ENCODE measurements around the gene SLC29A1.

SLC29A1 gene

DNA sequence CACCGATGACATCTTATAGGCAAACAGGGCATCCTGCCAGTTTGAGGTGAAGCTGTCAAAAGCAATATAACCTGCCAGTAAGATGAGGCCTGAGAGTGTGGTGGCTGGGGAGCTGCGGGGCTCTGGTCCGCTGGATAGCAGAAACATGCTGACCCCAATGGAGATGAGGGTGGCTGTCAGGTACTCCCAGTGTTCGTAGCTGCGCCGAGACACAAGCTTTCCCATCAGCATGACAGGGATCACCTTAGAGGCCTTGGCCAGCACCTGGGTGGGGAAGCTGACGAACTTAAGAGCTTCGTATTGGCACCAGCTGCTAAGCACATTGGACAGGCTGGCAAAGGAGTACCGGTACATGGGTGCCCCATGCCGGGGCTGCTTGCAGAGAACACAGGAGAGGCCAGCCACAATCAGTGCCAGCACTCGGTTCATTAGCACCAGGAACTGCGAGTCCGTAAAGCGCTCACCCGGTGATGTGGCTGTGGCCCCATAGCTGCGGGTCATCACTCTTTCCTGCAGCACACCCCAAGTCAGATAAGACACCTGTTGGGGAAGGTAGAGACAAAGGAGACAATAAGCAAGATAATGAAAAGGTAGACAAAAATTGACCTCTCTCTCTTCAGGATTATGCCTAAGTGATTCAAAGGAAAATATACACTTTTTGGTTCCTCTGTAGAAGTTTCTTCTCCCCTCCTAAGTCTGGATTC, 31.9 kb downstream of the SLC29A1 start:
- no peak for DNase-seq (ENCODE audit: low read depth)

DNA sequence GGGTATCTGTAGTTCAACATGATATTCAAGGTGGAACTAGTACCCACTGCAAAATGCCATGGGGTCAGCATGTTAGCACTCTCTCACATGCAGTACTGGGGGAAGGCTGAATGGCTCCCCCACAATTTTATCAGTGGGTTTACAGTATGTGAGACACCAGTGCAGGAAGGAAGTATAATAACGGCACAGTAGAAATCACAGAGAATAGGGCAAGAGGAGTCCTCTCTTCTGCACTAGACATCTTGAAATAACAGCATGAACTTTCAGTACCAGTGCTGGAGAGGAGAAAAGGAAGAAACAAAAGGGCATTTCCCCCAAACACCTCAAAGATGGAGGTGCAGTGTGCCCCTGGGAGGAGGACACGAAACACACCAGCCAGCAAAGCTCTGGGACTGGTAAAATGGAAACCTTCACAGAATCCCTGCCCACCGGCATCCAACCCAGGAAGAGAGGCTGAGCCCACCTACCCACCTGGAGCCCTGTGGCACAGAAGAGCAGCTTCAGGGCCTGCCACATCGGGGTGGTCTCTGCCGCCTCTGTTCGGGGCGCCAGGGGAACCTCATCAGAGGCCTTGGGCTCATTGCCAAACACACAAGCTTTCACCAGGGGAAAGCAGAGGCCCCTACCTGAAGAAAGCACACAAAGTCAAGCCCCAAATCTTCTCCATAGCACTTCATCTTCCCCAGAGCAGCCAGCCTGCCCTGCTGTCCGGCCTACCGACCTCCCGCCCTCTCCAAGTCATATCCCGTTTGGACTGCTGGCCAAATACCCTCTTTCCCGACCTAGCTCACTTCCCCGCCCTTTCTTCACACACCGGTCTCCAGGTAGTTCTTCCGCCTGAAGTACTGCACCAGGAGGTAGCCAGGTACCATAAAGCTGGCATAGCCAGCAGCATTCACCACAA, 32.7 kb downstream of the SLC29A1 start:
- DNase-seq (ENCODE audit: low read depth): no peak

DNA sequence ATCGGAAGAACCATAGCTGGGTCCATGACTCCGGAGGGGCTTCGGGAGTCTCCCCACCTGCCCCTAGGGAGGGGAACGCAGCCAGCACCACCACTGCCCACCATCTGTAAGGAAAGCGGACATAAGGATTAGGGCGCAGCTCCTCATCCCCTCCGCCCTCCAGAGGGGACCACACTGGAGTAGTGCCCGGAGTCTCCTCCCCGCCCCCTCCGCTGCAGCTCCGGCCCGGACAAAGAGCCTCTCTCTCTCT, 33.3 kb downstream of the SLC29A1 start:
- no peak for DNase-seq (ENCODE audit: low read depth)

DNA sequence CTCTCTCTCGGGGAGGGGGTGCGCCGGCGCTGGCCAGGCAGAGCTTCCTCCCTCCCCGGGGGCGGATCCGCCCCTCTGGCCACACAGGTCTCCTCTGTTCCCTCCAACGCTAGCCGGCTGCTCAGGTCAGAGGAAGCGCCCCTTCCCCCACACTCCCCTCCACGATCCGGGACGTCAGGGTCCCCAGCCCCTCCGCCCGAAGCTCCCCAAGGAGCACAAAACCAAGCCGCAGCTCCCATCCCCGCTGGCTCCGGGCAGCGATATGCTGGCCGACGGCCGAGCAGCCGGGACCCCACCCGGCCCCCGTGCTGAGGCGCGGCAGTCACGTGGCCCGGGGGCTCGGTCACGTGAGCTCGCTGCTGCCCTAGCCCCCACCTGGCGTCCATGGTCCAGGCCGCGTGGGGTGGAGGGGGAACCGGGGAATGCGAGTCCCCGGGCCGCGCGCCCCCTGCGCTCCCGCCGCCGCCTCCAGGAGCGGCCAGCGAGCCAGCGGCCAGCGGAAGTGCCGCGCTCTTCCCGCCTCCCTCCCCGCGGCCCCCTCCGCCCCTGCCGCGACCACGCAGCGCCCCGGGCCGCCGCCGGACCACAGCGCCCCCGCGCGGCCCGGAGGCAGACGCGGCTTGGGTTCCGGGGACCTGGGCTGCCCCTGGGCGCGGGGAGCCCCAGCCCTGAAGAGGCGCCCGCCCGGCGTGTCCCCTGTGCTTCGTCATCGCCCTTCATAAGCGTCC, 33.8 kb downstream of the SLC29A1 start, which contains the start of gene SLC35B2:
TSS of gene SLC35B2 (minus strand) at position 504 of the 728 bp plus-strand sequence. CDS start at position 386, 118 bp downstream.
- peak; percentile 42 for DNase-seq (ENCODE audit: low read depth)

DNA sequence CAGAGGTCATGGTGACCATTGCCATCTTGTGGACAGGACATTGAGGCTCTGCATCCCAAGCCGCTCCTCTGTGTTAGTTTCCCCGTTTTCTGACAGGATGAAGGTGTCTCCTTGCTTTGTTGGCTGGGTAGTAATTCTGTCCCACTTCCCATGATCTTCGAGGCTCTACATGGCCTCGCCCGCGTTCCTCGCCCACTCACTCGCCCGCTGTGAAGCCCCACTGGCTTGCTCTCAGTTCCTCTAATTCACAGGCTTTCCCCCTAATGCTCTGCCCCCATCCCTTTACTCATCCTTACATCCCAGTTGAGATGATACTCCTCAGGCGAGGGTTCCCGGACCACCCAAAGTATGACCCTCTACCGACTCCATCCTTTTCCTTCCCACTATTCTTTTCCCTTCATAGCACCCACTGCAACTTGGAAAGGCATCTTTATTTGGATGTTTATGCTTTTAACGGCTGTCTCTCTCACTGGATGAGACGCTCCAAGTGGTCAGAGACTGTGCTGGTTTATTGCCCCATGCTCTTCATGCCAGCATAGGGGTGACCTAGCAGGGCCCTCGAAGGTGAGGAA, 34.4 kb downstream of the SLC29A1 start:
- DNase-seq (ENCODE audit: low read depth): no peak

DNA sequence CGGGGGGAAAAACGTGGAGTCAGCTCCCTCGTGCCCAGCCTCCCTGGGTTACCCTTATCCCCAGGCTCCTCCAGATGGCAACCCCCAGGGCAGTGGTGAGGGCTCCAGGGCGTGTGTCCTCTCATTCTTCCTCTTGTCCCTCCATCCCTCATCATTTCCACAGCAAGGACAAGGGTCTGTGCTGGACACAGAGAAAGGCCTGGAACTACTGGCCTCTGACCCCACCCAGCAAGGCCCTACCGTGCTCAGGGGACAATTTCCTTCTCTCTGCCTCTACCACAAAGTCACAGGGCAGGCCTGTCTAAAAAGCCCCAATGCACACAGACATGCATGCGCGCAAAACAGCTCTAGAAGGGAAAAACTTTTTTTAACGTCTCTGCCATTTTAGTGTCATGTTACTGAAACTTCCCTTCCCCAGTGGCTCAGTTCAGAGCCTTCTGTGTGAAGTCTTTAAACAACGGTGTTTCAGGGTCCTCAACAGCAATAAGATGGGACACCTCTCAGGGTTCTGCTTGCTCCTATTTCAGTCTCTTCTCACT, 35.0 kb downstream of the SLC29A1 start:
- no peak for DNase-seq (ENCODE audit: low read depth)

DNA sequence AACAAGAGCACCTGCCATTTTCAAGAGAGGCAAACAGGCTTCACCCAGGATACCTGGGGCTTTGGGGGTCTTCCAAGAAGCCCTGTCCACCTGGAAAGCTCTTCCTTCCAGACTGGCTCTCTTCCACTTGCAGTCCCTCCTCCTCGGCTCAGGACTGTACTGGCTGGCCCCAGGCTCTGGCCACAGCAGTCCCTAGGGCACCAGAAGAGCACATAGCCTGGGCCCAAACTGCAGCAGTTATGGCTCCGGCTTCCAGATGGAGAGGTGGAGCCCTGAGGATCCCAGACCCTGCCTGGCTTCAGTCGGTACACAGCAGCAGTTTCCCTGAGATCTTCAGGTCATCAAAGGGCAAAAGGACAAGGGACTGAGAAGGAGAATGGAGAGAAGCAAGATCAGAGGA, 35.5 kb downstream of the SLC29A1 start:
- no peak for DNase-seq (ENCODE audit: low read depth)

DNA sequence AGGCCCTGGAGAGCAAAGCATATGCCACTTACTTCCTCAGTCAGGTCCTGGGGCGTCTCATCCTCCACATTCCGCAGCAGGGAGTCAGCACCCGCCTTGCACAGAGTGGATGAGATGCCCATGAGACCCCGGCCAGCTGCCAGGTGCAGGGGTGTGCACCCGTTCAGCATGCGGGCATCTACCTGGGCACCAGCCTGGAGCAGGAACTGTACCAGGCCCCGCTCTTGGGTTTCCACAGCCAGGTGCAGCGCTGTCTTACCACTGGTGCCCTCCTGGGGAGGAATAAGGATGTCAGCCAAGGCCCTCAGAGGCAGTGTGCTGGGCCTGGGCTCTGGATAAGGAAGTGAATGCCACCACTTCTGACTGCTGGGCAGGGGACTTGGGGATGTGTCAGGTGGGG, 36.6 kb downstream of the SLC29A1 start:
- DNase-seq (ENCODE audit: low read depth): no peak

DNA sequence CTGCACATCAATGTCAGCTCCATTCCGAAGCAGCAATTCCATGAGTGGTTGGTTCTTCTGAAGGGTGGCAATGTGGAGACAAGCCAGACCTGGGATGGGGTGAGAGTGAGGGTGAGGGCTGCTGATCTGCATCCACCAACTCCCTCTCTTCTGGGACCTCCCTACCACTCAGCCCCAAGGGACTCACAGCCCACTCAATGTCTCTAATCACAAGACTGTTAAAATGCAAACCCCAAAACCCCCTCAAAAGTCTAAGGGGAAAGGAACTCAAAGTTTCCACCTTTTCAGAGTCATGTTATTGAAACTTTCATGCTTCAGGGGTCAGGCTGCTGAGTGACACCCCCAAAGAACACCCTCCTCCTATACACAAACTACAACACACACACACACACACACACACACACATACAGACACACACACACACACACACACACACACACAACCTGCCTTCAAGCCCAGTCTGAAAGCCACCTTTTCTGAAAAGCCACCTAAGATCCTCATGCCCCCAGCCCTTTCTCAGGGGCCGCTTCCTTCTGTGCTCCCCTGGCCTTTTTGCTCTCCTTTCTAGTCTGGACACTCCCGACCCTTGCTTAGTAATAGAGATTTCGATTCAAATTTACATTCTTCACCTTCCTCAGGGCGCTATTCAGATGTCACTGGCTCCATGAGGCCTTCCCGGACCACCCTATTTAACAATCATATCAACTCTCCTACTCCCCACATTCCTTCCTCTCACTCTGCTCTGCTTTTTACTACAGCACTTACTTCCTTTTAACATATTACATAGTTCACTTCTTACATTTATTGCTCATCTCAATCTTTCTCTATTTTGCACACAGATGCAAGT, 37.3 kb downstream of the SLC29A1 start:
- no peak for DNase-seq (ENCODE audit: low read depth)

DNA sequence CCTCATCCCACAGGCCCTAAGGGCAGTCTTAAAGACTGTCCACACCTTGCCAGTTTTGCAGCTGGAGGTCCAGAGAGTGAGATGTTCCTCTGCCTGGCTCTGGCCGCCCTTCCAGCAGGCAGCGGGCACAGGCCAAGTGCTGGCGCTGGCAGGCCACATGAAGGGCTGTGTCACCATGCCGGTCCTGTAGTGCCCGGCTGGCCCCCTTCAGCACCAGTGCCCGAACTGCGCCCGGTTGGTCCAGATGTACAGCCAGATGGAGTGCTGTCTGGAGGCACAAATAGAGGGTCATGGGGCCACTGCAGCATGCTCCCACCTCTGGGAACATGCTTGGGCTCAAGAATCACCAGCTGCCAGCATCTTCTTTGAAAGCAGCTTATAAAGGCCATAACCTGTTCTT, 38.2 kb downstream of the SLC29A1 start:
- no peak for DNase-seq (ENCODE audit: low read depth)

DNA sequence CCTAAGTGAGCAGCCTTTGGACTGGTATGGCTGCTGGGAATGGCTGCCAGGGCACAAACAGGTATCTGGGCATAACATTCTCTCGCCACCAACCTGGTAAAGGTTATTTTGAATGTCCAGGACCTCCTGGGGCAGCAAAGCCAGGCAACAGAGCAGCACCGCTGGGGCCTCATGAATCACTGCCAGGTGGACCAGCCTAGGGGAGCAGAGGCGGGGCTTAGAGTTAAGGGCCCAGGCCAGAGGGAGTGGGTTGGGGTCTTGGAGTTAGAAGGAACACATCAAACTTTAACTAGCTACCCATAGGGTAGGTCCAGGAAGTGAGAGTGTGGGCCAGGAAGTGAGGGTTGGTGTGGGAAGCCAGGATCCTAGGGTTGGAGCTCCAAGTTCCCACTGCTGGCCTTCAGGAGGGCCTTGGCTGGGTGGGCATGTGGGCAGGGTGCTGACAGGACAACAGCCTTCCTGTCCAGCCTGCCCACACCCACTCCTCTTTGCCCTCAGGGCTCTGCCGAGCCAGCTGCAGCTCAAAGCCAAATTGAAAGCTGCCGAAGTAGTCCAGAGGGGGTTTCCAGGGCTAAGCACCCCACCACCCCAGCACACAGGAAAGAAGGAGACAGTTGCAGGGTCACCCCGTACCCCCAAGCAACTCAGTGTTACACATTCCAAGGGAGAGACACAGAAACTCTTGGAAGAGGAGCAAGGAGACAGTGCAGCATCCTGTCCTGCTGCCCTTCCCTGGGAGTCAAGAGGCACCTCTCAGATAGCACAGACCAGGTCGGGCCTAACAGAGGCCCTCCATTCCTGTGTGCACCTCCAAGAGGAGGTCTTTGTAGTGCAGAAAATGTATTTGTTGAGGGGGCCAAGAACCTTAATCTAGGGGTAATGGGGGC, 39.3 kb downstream of the SLC29A1 start:
- no peak for DNase-seq (ENCODE audit: low read depth)

DNA sequence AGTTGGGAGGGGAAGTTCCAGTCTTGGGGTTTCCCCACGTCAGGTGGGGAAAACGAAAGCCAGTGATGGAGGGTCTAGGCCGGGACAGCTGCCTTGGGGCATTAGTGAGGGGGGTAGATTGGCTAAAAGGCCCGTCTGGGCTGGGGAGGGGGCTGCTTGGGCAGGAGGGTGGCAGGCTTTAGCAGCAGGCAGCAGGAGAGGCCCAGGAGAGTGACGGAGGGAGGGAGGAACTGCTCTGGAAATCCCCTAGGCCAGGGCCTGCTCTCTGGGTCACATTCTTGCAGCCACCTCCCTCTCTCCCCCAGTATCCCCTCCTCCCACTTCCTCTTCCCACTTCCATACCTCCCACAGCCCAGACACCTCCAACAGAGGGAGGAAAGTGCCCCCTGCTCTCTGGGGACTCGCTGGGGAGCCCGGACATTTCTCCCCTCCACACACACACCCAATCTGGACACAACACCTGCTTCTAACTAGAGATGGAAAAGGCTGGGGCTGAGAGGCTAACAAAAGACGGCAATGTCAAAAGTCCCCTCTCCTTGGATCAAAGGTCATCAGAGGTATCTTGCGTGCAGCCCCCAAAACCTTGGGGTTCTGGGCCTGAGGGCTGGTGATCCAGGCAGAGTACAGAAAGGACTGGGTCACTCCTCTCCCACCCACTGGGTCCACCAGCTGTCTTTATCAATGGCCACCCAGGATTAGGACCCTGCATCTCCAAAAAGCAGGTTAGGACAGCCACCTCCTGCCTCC, 40.1 kb downstream of the SLC29A1 start:
- DNase-seq (ENCODE audit: low read depth): peak; percentile 51

DNA sequence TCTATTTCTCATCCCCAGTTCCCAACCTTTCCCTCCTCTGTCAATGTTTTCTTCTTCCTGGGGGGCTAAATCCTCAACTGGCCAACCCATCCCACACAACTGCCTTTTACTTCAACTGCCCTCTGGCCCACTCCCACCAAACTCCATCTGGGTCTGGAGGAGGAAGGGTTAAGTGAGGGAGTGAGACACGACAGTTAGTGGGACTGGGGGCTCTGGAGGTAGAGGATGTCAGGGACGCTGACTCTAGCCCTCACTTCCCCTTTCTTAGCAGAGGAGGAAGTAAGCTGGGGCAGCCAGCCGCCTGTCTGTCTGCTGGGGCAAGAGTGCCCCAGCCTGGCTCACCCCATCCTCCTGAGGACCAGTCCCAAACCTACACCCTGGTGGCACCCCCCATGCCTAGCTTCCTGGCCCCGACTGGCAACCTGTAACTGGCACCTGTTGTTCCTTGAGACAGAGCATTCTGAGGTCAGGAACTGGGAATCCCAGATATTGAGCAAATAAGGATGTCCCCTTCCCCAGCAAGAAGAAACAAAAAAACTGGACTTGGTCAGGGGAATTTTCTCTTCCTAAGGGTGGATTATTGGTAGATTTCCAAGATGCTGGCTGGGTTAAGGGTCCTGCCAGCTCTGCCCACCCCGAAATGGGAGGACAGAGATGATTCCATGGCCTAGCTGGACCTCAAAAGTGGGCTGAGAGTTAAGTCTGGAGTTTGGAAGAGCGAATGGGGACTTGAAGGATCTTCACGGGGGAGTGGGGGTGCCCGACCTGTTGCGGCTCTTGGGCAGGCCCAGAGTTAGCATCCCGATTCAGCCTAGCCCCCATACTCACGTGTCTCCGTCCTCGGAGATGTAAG, 41.0 kb downstream of the SLC29A1 start:
- no peak for DNase-seq (ENCODE audit: low read depth)

DNA sequence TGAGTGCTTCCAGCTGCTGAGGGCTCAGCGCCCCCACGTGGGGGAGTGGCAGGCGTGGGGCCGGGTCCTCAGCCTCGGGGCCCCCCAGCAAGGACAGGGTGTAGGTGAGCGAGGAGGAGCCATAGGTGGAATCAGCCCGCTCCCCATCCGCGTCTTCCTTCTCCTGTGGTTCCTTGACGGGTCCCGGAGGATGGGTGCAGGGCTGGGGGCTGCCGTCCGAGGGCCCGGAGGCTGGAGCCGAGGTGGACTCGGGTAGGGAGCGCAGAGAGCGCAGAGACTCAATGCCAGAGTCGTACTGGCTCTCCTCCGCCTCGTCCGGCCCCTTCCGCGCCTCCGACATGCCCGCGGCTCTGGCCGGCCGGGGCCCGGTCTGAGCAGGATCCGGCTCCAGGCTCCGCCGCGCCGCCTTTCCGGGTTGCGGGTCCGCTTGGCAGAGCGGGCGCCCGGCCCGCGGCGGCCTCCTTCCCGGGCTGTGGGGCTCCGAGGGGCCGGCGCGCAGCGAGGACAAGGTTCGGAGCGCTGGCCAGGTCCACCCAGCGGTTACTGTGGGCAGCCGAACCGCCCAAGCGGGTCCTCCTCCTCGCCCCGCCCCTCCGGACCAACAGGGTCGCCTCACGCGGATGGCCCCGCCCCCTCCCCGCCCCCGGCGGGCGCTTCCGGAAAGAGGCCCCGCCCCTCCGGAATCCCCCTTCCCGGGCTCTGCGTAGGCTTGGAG, 41.8 kb downstream of the SLC29A1 start, which contains the start of gene NFKBIE:
TSS of gene NFKBIE (minus strand) at position 545 of the 715 bp plus-strand sequence. CDS start at position 340, 205 bp downstream.
- peak; percentile 92 for DNase-seq (ENCODE audit: low read depth)

DNA sequence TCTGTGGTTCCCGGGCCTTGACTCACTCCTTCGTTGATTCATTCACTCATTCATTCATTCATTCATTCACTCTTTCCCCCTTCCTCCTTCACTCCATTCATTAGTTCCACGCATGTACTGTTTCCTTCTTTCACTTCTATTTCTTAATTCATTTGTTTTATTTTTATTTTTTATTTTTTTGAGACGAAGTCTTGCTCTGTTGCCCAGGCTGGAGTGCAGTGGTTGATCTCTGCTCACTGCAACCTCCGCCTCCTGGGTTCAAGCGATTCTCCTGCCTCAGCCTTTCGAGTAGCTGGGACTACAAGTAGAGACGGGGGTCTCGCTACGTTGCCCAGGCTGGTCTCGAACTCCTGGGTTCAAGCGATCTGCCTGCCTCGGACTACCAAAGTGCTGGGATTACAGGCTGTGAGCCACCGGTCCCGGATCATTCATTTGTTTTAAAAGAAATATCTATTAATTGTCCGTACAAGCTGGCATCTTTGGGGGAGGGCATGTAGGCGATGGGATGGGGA, 42.4 kb downstream of the SLC29A1 start:
- DNase-seq (ENCODE audit: low read depth): no peak

DNA sequence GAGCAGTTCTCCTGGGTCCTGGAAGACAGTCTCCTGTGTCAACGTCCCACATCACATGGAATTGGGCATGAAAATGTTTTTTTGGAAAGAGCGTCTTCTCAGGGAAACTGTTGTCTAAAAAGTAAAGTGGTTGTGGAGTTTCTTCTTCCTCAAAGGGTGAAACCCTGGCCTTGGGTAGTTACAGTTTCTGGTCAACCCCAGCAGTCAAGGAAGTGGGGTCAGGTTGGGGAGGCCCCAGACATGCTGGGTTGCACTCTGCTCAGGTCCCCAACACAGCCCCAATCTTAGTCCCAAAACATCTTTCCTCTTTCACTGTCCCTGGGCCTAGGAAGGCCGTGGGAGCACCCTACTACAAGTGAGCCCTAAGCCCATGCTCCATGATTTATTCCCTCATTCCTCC, 43.0 kb downstream of the SLC29A1 start:
- no peak for DNase-seq (ENCODE audit: low read depth)

DNA sequence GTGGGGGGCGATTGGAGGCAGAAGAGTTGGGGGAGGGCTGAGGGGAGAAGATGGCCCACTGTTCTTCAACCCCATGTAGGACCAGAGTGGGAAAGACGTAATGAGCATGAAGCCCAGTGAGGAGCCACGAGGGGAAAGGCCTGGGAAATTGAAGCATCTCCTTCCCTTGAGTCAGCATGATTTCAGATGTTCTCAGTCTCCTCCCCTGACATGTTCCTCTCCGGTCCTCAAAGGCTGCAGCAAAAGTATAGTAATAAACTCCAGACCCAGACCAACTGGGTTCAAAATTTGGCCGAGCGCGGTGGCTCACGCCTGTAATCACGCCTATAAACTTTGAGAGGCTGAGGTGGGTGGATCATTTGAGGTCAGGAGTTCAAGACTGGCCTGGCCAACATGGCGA, 43.9 kb downstream of the SLC29A1 start:
- DNase-seq (ENCODE audit: low read depth): no peak

All from T-helper 22 cell (primary cell).